ENCODE data around the gene DEDD. TPM values are rescaled to one million over a fixed set of nuclear protein-coding genes. Genes with fewer than 3 reads are reported as not detected.

DEDD gene
- total and polyA plus RNA-seq, 2 of the 13 experiments (the other 11 are each of a cell fraction or from before 2014, with no cell fraction given) = 12.6 to 27.8 TPM

DNA sequence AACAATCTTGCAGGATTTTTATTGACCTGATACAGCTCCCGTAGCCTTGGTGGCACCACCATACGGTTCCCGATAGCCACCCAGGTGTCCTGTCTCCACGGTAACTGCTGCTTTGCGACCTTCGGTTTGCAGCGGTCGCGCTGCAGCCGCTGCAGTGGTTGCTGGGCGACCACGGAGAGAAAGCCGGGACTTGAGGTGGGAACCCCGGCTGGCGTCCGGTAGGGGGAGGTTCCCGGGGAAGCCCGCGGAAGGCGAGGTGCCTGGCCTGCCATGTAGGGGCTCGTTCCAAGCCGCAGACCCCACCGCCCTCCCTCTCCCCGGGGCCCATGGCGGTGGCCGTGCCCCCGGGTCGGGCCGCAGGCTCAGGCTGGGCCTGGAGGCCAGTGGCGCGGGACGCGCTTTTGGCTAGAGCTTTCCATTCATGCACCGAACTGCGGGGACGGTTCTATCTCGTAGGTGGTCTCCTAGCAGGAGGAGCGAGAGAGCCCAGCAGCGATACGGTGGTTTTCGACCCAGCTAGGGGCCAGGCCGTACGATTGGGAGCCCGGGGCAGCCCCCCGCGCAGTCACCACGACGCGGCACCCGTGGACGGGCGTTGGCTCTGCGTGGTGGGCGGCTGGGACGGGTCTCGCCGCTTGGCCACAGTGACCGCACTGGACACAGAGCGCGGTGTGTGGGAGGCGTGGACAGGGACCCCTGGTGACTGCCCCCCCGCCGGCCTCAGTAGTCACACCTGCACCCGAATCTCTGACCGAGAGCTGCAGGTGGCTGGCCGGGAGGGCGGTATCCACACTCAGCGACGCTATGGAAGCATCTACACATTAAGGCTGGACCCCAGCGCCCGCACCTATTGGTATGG is 34.0 kb downstream of the DEDD start, which contains the start of gene KLHDC9 (continued):
- TF ChIP-seq, protein P1, sequence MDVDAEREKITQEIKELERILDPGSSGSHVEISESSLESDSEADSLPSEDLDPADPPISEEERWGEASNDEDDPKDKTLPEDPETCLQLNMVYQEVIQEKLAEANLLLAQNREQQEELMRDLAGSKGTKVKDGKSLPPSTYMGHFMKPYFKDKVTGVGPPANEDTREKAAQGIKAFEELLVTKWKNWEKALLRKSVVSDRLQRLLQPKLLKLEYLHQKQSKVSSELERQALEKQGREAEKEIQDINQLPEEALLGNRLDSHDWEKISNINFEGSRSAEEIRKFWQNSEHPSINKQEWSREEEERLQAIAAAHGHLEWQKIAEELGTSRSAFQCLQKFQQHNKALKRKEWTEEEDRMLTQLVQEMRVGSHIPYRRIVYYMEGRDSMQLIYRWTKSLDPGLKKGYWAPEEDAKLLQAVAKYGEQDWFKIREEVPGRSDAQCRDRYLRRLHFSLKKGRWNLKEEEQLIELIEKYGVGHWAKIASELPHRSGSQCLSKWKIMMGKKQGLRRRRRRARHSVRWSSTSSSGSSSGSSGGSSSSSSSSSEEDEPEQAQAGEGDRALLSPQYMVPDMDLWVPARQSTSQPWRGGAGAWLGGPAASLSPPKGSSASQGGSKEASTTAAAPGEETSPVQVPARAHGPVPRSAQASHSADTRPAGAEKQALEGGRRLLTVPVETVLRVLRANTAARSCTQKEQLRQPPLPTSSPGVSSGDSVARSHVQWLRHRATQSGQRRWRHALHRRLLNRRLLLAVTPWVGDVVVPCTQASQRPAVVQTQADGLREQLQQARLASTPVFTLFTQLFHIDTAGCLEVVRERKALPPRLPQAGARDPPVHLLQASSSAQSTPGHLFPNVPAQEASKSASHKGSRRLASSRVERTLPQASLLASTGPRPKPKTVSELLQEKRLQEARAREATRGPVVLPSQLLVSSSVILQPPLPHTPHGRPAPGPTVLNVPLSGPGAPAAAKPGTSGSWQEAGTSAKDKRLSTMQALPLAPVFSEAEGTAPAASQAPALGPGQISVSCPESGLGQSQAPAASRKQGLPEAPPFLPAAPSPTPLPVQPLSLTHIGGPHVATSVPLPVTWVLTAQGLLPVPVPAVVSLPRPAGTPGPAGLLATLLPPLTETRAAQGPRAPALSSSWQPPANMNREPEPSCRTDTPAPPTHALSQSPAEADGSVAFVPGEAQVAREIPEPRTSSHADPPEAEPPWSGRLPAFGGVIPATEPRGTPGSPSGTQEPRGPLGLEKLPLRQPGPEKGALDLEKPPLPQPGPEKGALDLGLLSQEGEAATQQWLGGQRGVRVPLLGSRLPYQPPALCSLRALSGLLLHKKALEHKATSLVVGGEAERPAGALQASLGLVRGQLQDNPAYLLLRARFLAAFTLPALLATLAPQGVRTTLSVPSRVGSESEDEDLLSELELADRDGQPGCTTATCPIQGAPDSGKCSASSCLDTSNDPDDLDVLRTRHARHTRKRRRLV (CRISPR knock-in tag; IDR thresholded peaks at IDR 0.05) = no peak
- TF ChIP-seq TP53 (CRISPR knock-in tag; conservative IDR thresholded peaks at IDR 0.05) (no peak), ZZZ3 (CRISPR knock-in tag; IDR thresholded peaks at IDR 0.05; ENCODE audit: borderline replicate concordance) (no peak), GLI4 (CRISPR knock-in tag; IDR thresholded peaks at IDR 0.05; ENCODE audit: borderline replicate concordance) (no peak), TAF15 (IDR thresholded peaks at IDR 0.05; ENCODE audit: low read depth, low read length, poor library complexity, severe bottlenecking) (no peak), MYC (CRISPR knock-in tag; IDR thresholded peaks at IDR 0.05; ENCODE audit: borderline replicate concordance) (peak; percentile 31; the same call in 1 of the 2 replicates), SP5 (CRISPR knock-in tag; IDR thresholded peaks at IDR 0.05; ENCODE audit: borderline replicate concordance, low read depth) (no peak), NCOA5 (CRISPR knock-in tag; IDR thresholded peaks at IDR 0.05) (no peak), TEAD3 (CRISPR knock-in tag; optimal IDR thresholded peaks at IDR 0.05; ENCODE audit: borderline replicate concordance) (peak; percentile 18), ZMYM3 (CRISPR knock-in tag; IDR thresholded peaks at IDR 0.05) (no peak), RFX1 (IDR thresholded peaks at IDR 0.05) (peak; percentile 91), ZBTB21 (CRISPR knock-in tag; IDR thresholded peaks at IDR 0.05) (no peak)
- TF ChIP-seq, protein P2, sequence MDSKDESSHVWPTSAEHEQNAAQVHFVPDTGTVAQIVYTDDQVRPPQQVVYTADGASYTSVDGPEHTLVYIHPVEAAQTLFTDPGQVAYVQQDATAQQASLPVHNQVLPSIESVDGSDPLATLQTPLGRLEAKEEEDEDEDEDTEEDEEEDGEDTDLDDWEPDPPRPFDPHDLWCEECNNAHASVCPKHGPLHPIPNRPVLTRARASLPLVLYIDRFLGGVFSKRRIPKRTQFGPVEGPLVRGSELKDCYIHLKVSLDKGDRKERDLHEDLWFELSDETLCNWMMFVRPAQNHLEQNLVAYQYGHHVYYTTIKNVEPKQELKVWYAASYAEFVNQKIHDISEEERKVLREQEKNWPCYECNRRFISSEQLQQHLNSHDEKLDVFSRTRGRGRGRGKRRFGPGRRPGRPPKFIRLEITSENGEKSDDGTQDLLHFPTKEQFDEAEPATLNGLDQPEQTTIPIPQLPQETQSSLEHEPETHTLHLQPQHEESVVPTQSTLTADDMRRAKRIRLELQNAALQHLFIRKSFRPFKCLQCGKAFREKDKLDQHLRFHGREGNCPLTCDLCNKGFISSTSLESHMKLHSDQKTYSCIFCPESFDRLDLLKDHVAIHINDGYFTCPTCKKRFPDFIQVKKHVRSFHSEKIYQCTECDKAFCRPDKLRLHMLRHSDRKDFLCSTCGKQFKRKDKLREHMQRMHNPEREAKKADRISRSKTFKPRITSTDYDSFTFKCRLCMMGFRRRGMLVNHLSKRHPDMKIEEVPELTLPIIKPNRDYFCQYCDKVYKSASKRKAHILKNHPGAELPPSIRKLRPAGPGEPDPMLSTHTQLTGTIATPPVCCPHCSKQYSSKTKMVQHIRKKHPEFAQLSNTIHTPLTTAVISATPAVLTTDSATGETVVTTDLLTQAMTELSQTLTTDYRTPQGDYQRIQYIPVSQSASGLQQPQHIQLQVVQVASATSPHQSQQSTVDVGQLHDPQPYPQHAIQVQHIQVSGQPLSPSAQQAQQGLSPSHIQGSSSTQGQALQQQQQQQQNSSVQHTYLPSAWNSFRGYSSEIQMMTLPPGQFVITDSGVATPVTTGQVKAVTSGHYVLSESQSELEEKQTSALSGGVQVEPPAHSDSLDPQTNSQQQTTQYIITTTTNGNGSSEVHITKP (CRISPR knock-in tag; IDR thresholded peaks at IDR 0.05; ENCODE audit: low read depth) = no peak
- TF ChIP-seq, protein P3, sequence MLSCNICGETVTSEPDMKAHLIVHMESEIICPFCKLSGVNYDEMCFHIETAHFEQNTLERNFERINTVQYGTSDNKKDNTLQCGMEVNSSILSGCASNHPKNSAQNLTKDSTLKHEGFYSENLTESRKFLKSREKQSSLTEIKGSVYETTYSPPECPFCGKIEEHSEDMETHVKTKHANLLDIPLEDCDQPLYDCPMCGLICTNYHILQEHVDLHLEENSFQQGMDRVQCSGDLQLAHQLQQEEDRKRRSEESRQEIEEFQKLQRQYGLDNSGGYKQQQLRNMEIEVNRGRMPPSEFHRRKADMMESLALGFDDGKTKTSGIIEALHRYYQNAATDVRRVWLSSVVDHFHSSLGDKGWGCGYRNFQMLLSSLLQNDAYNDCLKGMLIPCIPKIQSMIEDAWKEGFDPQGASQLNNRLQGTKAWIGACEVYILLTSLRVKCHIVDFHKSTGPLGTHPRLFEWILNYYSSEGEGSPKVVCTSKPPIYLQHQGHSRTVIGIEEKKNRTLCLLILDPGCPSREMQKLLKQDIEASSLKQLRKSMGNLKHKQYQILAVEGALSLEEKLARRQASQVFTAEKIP (CRISPR knock-in tag; IDR thresholded peaks at IDR 0.05; ENCODE audit: borderline replicate concordance) = no peak
- TF ChIP-seq, protein P4, sequence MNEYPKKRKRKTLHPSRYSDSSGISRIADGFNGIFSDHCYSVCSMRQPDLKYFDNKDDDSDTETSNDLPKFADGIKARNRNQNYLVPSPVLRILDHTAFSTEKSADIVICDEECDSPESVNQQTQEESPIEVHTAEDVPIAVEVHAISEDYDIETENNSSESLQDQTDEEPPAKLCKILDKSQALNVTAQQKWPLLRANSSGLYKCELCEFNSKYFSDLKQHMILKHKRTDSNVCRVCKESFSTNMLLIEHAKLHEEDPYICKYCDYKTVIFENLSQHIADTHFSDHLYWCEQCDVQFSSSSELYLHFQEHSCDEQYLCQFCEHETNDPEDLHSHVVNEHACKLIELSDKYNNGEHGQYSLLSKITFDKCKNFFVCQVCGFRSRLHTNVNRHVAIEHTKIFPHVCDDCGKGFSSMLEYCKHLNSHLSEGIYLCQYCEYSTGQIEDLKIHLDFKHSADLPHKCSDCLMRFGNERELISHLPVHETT (CRISPR knock-in tag; conservative IDR thresholded peaks at IDR 0.05) = no peak
- TF ChIP-seq, protein P5, sequence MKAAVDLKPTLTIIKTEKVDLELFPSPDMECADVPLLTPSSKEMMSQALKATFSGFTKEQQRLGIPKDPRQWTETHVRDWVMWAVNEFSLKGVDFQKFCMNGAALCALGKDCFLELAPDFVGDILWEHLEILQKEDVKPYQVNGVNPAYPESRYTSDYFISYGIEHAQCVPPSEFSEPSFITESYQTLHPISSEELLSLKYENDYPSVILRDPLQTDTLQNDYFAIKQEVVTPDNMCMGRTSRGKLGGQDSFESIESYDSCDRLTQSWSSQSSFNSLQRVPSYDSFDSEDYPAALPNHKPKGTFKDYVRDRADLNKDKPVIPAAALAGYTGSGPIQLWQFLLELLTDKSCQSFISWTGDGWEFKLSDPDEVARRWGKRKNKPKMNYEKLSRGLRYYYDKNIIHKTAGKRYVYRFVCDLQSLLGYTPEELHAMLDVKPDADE (CRISPR knock-in tag; IDR thresholded peaks at IDR 0.05) = no peak

Data from HepG2 (cell line).